ENCODE results near the gene CLIC4. TPM values are rescaled to one million over a fixed set of nuclear protein-coding genes. Genes with fewer than 3 reads are reported as not detected.

Gene CLIC4
- total and polyA plus RNA-seq, 2 of the 8 experiments (the other 6 are each of a cell fraction or from before 2014, with no cell fraction given): 77.5 to 293 TPM

DNA sequence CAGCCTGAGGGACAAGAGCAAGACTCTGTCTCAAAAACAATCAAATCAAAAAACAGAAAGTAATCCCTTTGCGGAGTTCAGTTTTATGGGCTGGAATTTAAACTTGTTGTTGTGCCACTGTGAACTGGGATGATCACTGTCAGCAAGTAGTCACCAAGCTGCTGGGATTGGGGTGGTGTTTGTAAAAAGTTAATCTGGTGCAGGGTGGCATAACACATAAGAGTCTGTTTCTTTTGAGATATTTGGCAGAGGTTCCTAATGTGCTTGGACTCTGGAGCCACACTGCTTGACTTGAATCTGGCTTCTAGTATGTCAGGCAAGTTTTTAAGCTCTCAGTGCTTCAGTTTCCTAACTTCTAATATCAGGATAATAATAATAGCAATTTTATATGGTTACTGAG, 6.6 kb downstream of the CLIC4 start (continued):
- no peak for TF ChIP-seq YY1 (IDR thresholded peaks at IDR 0.05; ENCODE audit: low read depth, low read length)
- no peak for TF ChIP-seq EP300 (IDR thresholded peaks at IDR 0.05; ENCODE audit: borderline replicate concordance in 1 of 2, low read depth in 2 of 2, low read length in 2 of 2)
- no peak for TF ChIP-seq SIX5 (IDR thresholded peaks at IDR 0.05; ENCODE audit: low read depth, low read length)
